ENCODE data around the gene FRY.
A peak's percentile ranks its signal among the peaks of the same experiment; 100 is the strongest.

Gene FRY

GRCh38 chr13:32016631-32017030, 14.9 kb upstream of the FRY start:
- DNase-seq (ENCODE audit: low spot score) = peak; percentile 36

GRCh38 chr13:32017474-32017873, 14.1 kb upstream of the FRY start:
- no peak for DNase-seq (ENCODE audit: low spot score)

- DNase-seq (ENCODE audit: low spot score) = peak; percentile 68
Observed at GRCh38 chr13:32019612-32020233, 11.9 kb upstream of the FRY start.

- no peak for DNase-seq (ENCODE audit: low spot score)
Observed at GRCh38 chr13:32021785-32022184, 9.8 kb upstream of the FRY start.

GRCh38 chr13:32022311-32022710, 9.3 kb upstream of the FRY start:
- no peak for DNase-seq (ENCODE audit: low spot score)

GRCh38 chr13:32023096-32023495, 8.5 kb upstream of the FRY start:
- DNase-seq (ENCODE audit: low spot score) = no peak

GRCh38 chr13:32023698-32024097, 7.9 kb upstream of the FRY start:
- no peak for DNase-seq (ENCODE audit: low spot score)

- DNase-seq (ENCODE audit: low spot score) = no peak
Observed at GRCh38 chr13:32024750-32025149, 6.8 kb upstream of the FRY start.

GRCh38 chr13:32025730-32026129, 5.8 kb upstream of the FRY start:
- no peak for DNase-seq (ENCODE audit: low spot score)

- no peak for DNase-seq (ENCODE audit: low spot score)
Observed at GRCh38 chr13:32026623-32027022, 5.0 kb upstream of the FRY start.

- no peak for DNase-seq (ENCODE audit: low spot score)
Observed at GRCh38 chr13:32028711-32029110, 2.9 kb upstream of the FRY start.

- no peak for DNase-seq (ENCODE audit: low spot score)
Observed at GRCh38 chr13:32029684-32030083, 1.9 kb upstream of the FRY start.

- no peak for DNase-seq (ENCODE audit: low spot score)
Observed at GRCh38 chr13:32031815-32032370, 319 bp downstream of the FRY start.

- no peak for DNase-seq (ENCODE audit: low spot score)
Observed at GRCh38 chr13:32032759-32033158, 1.2 kb downstream of the FRY start.

GRCh38 chr13:32033744-32034143, 2.2 kb downstream of the FRY start:
- no peak for DNase-seq (ENCODE audit: low spot score)

- no peak for DNase-seq (ENCODE audit: low spot score)
Observed at GRCh38 chr13:32035716-32036115, 4.1 kb downstream of the FRY start.

- no peak for DNase-seq (ENCODE audit: low spot score)
Observed at GRCh38 chr13:32036126-32036695, 4.6 kb downstream of the FRY start.

- no peak for DNase-seq (ENCODE audit: low spot score)
Observed at GRCh38 chr13:32036757-32037156, 5.2 kb downstream of the FRY start.

GRCh38 chr13:32037471-32037870, 5.9 kb downstream of the FRY start:
- no peak for DNase-seq (ENCODE audit: low spot score)

GRCh38 chr13:32038343-32038742, 6.8 kb downstream of the FRY start:
- no peak for DNase-seq (ENCODE audit: low spot score)

GRCh38 chr13:32039056-32039455, 7.5 kb downstream of the FRY start:
- DNase-seq (ENCODE audit: low spot score) = no peak

- DNase-seq (ENCODE audit: low spot score) = no peak
Observed at GRCh38 chr13:32039528-32039927, 8.0 kb downstream of the FRY start.

GRCh38 chr13:32040052-32040642, 8.6 kb downstream of the FRY start:
- DNase-seq (ENCODE audit: low spot score) = no peak

GRCh38 chr13:32040689-32041088, 9.1 kb downstream of the FRY start:
- DNase-seq (ENCODE audit: low spot score) = no peak

Measured in AG08395 (cell line).